ENCODE measurements around the gene KIDINS220. TPM values are rescaled to one million over a fixed set of nuclear protein-coding genes. Genes with fewer than 3 reads are reported as not detected.

KIDINS220 gene
- total and polyA plus RNA-seq, 2 of the 13 experiments (the other 11 are each of a cell fraction or from before 2014, with no cell fraction given) = 25.2 to 32.3 TPM

GRCh38 chr2:8821276-8822217 is 15.9 kb downstream of the KIDINS220 start (continued):
- TF ChIP-seq ATF6 (CRISPR knock-in tag; conservative IDR thresholded peaks at IDR 0.05) (no peak), RXRB (CRISPR knock-in tag; IDR thresholded peaks at IDR 0.05; ENCODE audit: borderline replicate concordance) (peak; percentile 34; the same call in 1 of the 2 replicates), BCL6 (CRISPR knock-in tag; IDR thresholded peaks at IDR 0.05) (peak; percentile 65), ZNF224 (CRISPR knock-in tag; IDR thresholded peaks at IDR 0.05) (no peak), MTA1 (CRISPR knock-in tag; IDR thresholded peaks at IDR 0.05; ENCODE audit: borderline replicate concordance) (no peak), MEIS2 (CRISPR knock-in tag; IDR thresholded peaks at IDR 0.05) (no peak), KDM5A (IDR thresholded peaks at IDR 0.05; ENCODE audit: borderline replicate concordance, low read length) (no peak), ZNF768 (CRISPR knock-in tag; IDR thresholded peaks at IDR 0.05) (no peak), THAP11 (CRISPR knock-in tag; IDR thresholded peaks at IDR 0.05) (peak; percentile 42; the same call in 1 of the 2 replicates), ZNF326 (CRISPR knock-in tag; IDR thresholded peaks at IDR 0.05; ENCODE audit: borderline replicate concordance) (no peak), PTBP1 (IDR thresholded peaks at IDR 0.05; ENCODE audit: low read depth, low read length, poor library complexity, severe bottlenecking) (no peak), HIC2 (CRISPR knock-in tag; IDR thresholded peaks at IDR 0.05; ENCODE audit: low read depth) (no peak), ZNF235 (CRISPR knock-in tag; IDR thresholded peaks at IDR 0.05; ENCODE audit: borderline replicate concordance) (no peak), HMGA1 (CRISPR knock-in tag; conservative IDR thresholded peaks at IDR 0.05) (no peak), CHD2 (IDR thresholded peaks at IDR 0.05; ENCODE audit: low read depth, low read length) (no peak), UBTF (CRISPR knock-in tag; IDR thresholded peaks at IDR 0.05) (no peak)
- TF ChIP-seq, protein P1, sequence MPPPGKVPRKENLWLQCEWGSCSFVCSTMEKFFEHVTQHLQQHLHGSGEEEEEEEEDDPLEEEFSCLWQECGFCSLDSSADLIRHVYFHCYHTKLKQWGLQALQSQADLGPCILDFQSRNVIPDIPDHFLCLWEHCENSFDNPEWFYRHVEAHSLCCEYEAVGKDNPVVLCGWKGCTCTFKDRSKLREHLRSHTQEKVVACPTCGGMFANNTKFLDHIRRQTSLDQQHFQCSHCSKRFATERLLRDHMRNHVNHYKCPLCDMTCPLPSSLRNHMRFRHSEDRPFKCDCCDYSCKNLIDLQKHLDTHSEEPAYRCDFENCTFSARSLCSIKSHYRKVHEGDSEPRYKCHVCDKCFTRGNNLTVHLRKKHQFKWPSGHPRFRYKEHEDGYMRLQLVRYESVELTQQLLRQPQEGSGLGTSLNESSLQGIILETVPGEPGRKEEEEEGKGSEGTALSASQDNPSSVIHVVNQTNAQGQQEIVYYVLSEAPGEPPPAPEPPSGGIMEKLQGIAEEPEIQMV (CRISPR knock-in tag; IDR thresholded peaks at IDR 0.05; ENCODE audit: low read depth) = no peak
- TF ChIP-seq, protein P2, sequence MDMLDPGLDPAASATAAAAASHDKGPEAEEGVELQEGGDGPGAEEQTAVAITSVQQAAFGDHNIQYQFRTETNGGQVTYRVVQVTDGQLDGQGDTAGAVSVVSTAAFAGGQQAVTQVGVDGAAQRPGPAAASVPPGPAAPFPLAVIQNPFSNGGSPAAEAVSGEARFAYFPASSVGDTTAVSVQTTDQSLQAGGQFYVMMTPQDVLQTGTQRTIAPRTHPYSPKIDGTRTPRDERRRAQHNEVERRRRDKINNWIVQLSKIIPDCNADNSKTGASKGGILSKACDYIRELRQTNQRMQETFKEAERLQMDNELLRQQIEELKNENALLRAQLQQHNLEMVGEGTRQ (IDR thresholded peaks at IDR 0.05; ENCODE audit: low read depth, low read length) = no peak
- TF ChIP-seq, protein P2 (CRISPR knock-in tag; IDR thresholded peaks at IDR 0.05; ENCODE audit: borderline replicate concordance) = no peak

Data from HepG2 (cell line).